Transverse colon (tissue), 4 donors: Measurements from ENCODE around the gene NADK2. TPM values are rescaled to one million over a fixed set of nuclear protein-coding genes. Genes with fewer than 3 reads are reported as not detected.

Source experiments
- DNase-seq: peaks from one replicate; pipeline ENCODE4 v3.0.0-alpha.2; 2019
- H3K27ac ChIP-seq, 4 donors: fragments of 200-600 bp; sonication (generic); 2 replicates each; pipeline ENCODE4 v1.5.1; 2016 to 2018; ENCODE audit warnings: inconsistent platforms in 4 of 4
- H3K27me3 ChIP-seq: fragments of 200-600 bp; sonication (generic); 2 replicates; pipeline ENCODE4 v1.5.1; 2017; ENCODE audit warnings: inconsistent platforms
- H3K36me3 ChIP-seq, 4 donors: fragments of 200-600 bp; sonication (generic); 2 replicates each; pipeline ENCODE4 v1.5.1; 2017 to 2019; ENCODE audit warnings: inconsistent platforms in 4 of 4
- H3K4me1 ChIP-seq, 4 donors: fragments of 200-600 bp; sonication (generic); 2 replicates each; pipeline ENCODE4 v1.5.1; 2017 to 2020; ENCODE audit warnings: inconsistent platforms in 4 of 4
- H3K4me3 ChIP-seq, 4 donors: fragments of 200-600 bp; sonication (generic); 1 replicate in 1 of 4; 2 replicates in 3 of 4; pipeline versions ENCODE4 v1.5.1 to v1.6.1; 2017 to 2019; ENCODE audit warnings: inconsistent platforms in 4 of 4
- H3K9me3 ChIP-seq, 2 donors: fragments of 200-600 bp; sonication (generic); 2 replicates each; pipeline ENCODE4 v1.5.1; 2017 to 2019; ENCODE audit warnings: inconsistent platforms in 2 of 2
- EP300 ChIP-seq: sonication (generic); formaldehyde crosslinking; IDR thresholded peaks from one replicate; pipeline ENCODE4 v1.6.1; 2017; ENCODE audit warnings: antibody characterized with exemption, low read depth
- POLR2A ChIP-seq: fragments of 450-650 bp; IDR thresholded peaks from one replicate; pipeline ENCODE4 v1.6.1; 2016; ENCODE audit warnings: antibody characterized with exemption, mild to moderate bottlenecking, moderate library complexity
- POLR2AphosphoS5 ChIP-seq, 3 donors: sonication (generic); formaldehyde crosslinking; IDR thresholded peaks; one replicate each; pipeline ENCODE4 v1.6.1; 2016; ENCODE audit warnings: antibody characterized with exemption in 3 of 3
- WGBS, 2 donors: methylation state at CpG; one replicate each; pipeline ENCODE4 v1.1.5; 2018; ENCODE audit warnings: low coverage in 1 of 2; 5-methylcytosine and 5-hydroxymethylcytosine counted together
- in situ Hi-C, 4 donors: fragments of 200-750 bp; cut with MboI; loops; one replicate each; pipeline versions ENCODE4 v1.15.0 to v1.15.1; 2017; ENCODE audit warnings: low sequenced_read_pairs in 3 of 4, low pct_ligation_motif_present in 1 of 4, low pct_unique_long_range_greater_than_20kb in 1 of 4
- intact Hi-C: fragments of 100-400 bp; cut with DNase I; formaldehyde crosslinking; loops from one replicate; pipeline ENCODE4 v1.15.1; 2023; ENCODE audit warnings: low total_unique reads
- total RNA-seq, 4 donors: library from RNA; depleted of rRNA; stranded (reverse); fragments of >200 nt; gene quantifications; one replicate each; pipeline ENCODE4 v1.1.0, GENCODE V29; 2016
- TF ChIP-seq, protein P1 (sequence below), 5 experiments: fragments of 200-600 bp in 3 of 5; fragments of 450-650 bp in 2 of 5; sonication (generic) in 3 of 5; IDR thresholded peaks; 1 replicate in 2 of 5; 2 replicates in 3 of 5; pipeline ENCODE4 v1.5.1; 2016 to 2017; ENCODE audit warnings: antibody characterized with exemption in 5 of 5, inconsistent platforms in 3 of 5, mild to moderate bottlenecking in 2 of 5, moderate library complexity in 1 of 5

NADK2 gene
- total RNA-seq, 4 donors from 2014 or later = 14.6 to 31.4 (median 22.4) TPM

- TF ChIP-seq, protein P1, sequence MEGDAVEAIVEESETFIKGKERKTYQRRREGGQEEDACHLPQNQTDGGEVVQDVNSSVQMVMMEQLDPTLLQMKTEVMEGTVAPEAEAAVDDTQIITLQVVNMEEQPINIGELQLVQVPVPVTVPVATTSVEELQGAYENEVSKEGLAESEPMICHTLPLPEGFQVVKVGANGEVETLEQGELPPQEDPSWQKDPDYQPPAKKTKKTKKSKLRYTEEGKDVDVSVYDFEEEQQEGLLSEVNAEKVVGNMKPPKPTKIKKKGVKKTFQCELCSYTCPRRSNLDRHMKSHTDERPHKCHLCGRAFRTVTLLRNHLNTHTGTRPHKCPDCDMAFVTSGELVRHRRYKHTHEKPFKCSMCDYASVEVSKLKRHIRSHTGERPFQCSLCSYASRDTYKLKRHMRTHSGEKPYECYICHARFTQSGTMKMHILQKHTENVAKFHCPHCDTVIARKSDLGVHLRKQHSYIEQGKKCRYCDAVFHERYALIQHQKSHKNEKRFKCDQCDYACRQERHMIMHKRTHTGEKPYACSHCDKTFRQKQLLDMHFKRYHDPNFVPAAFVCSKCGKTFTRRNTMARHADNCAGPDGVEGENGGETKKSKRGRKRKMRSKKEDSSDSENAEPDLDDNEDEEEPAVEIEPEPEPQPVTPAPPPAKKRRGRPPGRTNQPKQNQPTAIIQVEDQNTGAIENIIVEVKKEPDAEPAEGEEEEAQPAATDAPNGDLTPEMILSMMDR (IDR thresholded peaks at IDR 0.05) = no peak
- no peak for TF ChIP-seq POLR2AphosphoS5 (IDR thresholded peaks at IDR 0.05)
- TF ChIP-seq POLR2A = no peak
- no peak for TF ChIP-seq EP300
- no peak for DNase-seq
- H3K9me3 ChIP-seq = no peaks in the 10 kb centered on the region
- no peak overlapping the region for H3K4me3 ChIP-seq
- no peaks in the 10 kb centered on the region for H3K27me3 ChIP-seq
- no peaks in the 10 kb centered on the region for H3K4me1 ChIP-seq
- in situ Hi-C loops = loop anchor here in 1 of 4 donors (25.0 kb wide), 1 partner anchor 436 kb away; no protein-coding TSS in a partner anchor
- no peaks in the 10 kb centered on the region for H3K36me3 ChIP-seq
- intact Hi-C loops = no loop called here
- 88 to 90% methylated on average over 3 of the region's 3 CpGs for WGBS, 2 donors
- no peak overlapping the region for H3K27ac ChIP-seq
These were observed 9.5 kb upstream of the NADK2 start for GRCh38 chr5:36251218-36251617.

DNA sequence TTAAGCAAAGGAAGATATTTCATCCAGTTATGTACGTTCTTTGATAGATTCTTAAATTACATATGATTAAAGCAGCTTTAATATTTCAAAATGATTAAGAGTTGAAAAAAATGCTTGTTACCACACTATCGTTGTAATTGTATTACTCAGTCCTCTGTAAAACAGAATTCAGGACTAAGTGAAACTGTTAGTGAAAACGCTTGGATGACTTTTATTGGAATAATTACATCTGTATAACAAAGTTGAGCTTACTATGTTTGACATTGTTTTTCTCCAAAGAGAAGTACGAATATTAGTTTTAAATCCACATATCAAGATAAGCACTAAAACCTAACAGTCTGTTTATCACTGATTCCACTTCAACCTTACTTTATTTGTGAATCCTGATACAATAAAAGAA lies 8.7 kb upstream of the NADK2 start:
- H3K4me3 ChIP-seq = no peak overlapping the region
- no peak for DNase-seq
- 73 to 77% methylated on average over 4 of the region's 4 CpGs for WGBS, 2 donors
- TF ChIP-seq POLR2A (no peak), EP300 (no peak), POLR2AphosphoS5 (IDR thresholded peaks at IDR 0.05) (no peak)
- TF ChIP-seq, protein P1 (IDR thresholded peaks at IDR 0.05) = no peak
- no peaks in the 10 kb centered on the region for H3K9me3 ChIP-seq
- no peaks in the 10 kb centered on the region for H3K36me3 ChIP-seq
- no peaks in the 10 kb centered on the region for H3K4me1 ChIP-seq
- intact Hi-C loops (no loop called here), in situ Hi-C loops (loop anchor here in 1 of 4 donors (25.0 kb wide), 1 partner anchor 437 kb away; no protein-coding TSS in a partner anchor)
- H3K27me3 ChIP-seq = no peaks in the 10 kb centered on the region
- H3K27ac ChIP-seq = no peak overlapping the region

DNA sequence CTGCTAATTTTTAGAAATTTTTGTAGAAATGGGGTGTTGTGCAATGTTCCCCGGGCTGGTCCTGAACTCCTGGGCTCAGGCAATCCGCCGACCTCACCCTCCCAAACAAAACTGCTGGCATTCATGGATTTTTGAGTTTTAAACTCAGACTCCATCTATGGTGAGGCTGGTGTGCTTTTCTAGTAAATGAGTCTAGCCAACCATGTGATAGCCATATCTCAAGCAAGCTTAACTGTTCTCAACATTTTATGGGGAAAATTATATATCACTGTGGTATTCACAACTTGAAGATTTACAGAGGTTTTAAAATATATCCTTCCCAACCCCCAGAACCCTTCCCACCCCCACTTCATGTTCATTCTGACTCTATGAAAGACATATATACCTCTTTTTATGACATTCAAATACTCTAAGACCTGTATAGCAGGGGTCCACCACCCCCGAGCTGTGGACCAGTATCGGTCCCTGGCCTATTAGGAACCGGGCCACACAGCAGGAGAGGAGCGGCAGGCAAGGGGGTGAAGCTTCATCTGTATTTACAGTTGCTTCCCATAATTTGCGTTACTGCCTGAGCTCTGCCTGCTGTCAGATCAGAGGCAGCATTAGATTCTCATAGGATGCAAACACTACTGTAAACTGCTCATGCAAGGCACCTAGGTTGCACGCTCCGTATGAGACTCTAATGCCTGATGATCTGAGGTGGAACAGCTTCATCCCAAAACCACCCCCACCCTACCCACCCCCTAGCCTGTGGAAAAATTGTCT lies 4.5 kb upstream of the NADK2 start:
- H3K36me3 ChIP-seq = no peaks in the 10 kb centered on the region
- DNase-seq = no peak
- intact Hi-C loops = no loop called here
- WGBS, 2 donors = 94 to 100% methylated on average over 3 to 10 of the region's 10 CpGs
- TF ChIP-seq POLR2AphosphoS5 (IDR thresholded peaks at IDR 0.05) = no peak
- TF ChIP-seq, protein P1 (IDR thresholded peaks at IDR 0.05) = no peak
- TF ChIP-seq EP300 = no peak
- TF ChIP-seq POLR2A = no peak
- no peaks in the 10 kb centered on the region for H3K27me3 ChIP-seq
- peaks cover 0 to 7% (median 3%) of the 10 kb centered on the region in 4 donors for H3K4me1 ChIP-seq
- no peaks in the 10 kb centered on the region for H3K9me3 ChIP-seq
- H3K27ac ChIP-seq = no peak overlapping the region
- no peak overlapping the region for H3K4me3 ChIP-seq
- in situ Hi-C loops = loop anchor here in 1 of 4 donors (10.0 kb wide), 1 partner anchor 91 kb away; the partner anchor contains the start of genes LMBRD2 and SKP2

DNA sequence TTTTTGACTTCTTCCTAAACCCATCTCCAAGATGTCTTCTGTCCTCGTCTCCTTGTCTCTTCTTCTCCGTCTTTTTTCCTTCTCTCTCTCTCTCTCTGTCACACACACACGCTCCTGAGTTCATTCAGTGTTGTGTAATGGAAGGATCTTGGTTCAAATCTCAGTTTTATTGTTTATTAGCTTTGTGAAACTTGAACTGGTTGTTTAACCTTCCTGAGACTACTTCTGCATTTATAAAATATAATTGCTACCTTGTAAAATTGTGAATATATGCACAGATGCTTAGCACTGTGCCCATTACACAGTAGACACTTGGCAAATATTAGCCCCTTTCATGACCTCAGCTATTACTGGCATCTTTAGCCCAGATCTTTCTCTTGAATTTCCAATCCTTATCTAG lies 2.4 kb upstream of the NADK2 start:
- TF ChIP-seq, protein P1 (IDR thresholded peaks at IDR 0.05) = no peak
- no peak for TF ChIP-seq POLR2AphosphoS5 (IDR thresholded peaks at IDR 0.05)
- TF ChIP-seq EP300 = no peak
- TF ChIP-seq POLR2A = no peak
- H3K4me1 ChIP-seq = peaks cover 9 to 24% (median 18%) of the 10 kb centered on the region in 4 donors
- intact Hi-C loops (no loop called here), in situ Hi-C loops (loop anchor here in 1 of 4 donors (10.0 kb wide), 1 partner anchor 89 kb away; the partner anchor contains the start of genes LMBRD2 and SKP2)
- no peak overlapping the region for H3K4me3 ChIP-seq
- no peaks in the 10 kb centered on the region for H3K27me3 ChIP-seq
- no peak overlapping the region for H3K27ac ChIP-seq
- no peaks in the 10 kb centered on the region for H3K36me3 ChIP-seq
- WGBS, 2 donors = 59 to 63% methylated on average over 3 of the region's 3 CpGs
- H3K9me3 ChIP-seq = no peaks in the 10 kb centered on the region
- DNase-seq = no peak
